ENCODE measurements around the gene TUBB6. TPM values are rescaled to one million over a fixed set of nuclear protein-coding genes. Genes with fewer than 3 reads are reported as not detected.

The TUBB6 gene
- total RNA-seq, 1 donor from 2014 or later, result 35.6 TPM

GRCh38 chr18:12325726-12326245, 17.7 kb downstream of the TUBB6 start:
- Mint-ChIP-seq H3K27ac (ENCODE audit: unreplicated experiment) (peak overlapping the region; percentile 17), H3K27me3 (ENCODE audit: unreplicated experiment) (peaks cover 2% of the 10 kb centered on the region), H3K9me3 (ENCODE audit: unreplicated experiment) (peaks cover 6% of the 10 kb centered on the region)

GRCh38 chr18:12326711-12327460, 18.8 kb downstream of the TUBB6 start:
- peak overlapping the region; percentile 33 for H3K27ac Mint-ChIP-seq (ENCODE audit: unreplicated experiment)
- no peak for TF ChIP-seq CTCF (IDR thresholded peaks at IDR 0.05; ENCODE audit: partially characterized antibody, unreplicated experiment)
- H3K4me1 Mint-ChIP-seq (ENCODE audit: low read depth, unreplicated experiment), result peaks cover 3% of the 10 kb centered on the region
- H3K4me3 Mint-ChIP-seq (ENCODE audit: unreplicated experiment), result no peak overlapping the region
- peaks cover 3% of the 10 kb centered on the region for H3K27me3 Mint-ChIP-seq (ENCODE audit: unreplicated experiment)
- peaks cover 4% of the 10 kb centered on the region for H3K36me3 Mint-ChIP-seq (ENCODE audit: unreplicated experiment)
- DNase-seq, result no peak
- peaks cover 6% of the 10 kb centered on the region for H3K9me3 Mint-ChIP-seq (ENCODE audit: unreplicated experiment)

More at GRCh38 chr18:12325726-12326245, 17.7 kb downstream of the TUBB6 start:
- DNase-seq, result no peak
- no peak overlapping the region for H3K4me3 Mint-ChIP-seq (ENCODE audit: unreplicated experiment)
- H3K36me3 Mint-ChIP-seq (ENCODE audit: unreplicated experiment), result peaks cover 4% of the 10 kb centered on the region
- peaks cover 10% of the 10 kb centered on the region for H3K4me1 Mint-ChIP-seq (ENCODE audit: low read depth, unreplicated experiment)
- TF ChIP-seq CTCF (IDR thresholded peaks at IDR 0.05; ENCODE audit: partially characterized antibody, unreplicated experiment), result no peak

GRCh38 chr18:12327510-12328178, 19.6 kb downstream of the TUBB6 start:
- no peak overlapping the region for H3K4me3 Mint-ChIP-seq (ENCODE audit: unreplicated experiment)
- DNase-seq, result peak; percentile 91
- H3K4me1 Mint-ChIP-seq (ENCODE audit: low read depth, unreplicated experiment), result peaks cover 3% of the 10 kb centered on the region
- peak; percentile 83 for TF ChIP-seq CTCF (IDR thresholded peaks at IDR 0.05; ENCODE audit: partially characterized antibody, unreplicated experiment)
- peaks cover 4% of the 10 kb centered on the region for H3K36me3 Mint-ChIP-seq (ENCODE audit: unreplicated experiment)
- H3K27me3 Mint-ChIP-seq (ENCODE audit: unreplicated experiment), result peaks cover 3% of the 10 kb centered on the region
- H3K27ac Mint-ChIP-seq (ENCODE audit: unreplicated experiment), result peak overlapping the region; percentile 62
- peaks cover 6% of the 10 kb centered on the region for H3K9me3 Mint-ChIP-seq (ENCODE audit: unreplicated experiment)

GRCh38 chr18:12328179-12328823, 20.3 kb downstream of the TUBB6 start:
- DNase-seq, result no peak
- H3K27me3 Mint-ChIP-seq (ENCODE audit: unreplicated experiment), result peaks cover 3% of the 10 kb centered on the region
- peaks cover 3% of the 10 kb centered on the region for H3K4me1 Mint-ChIP-seq (ENCODE audit: low read depth, unreplicated experiment)
- H3K4me3 Mint-ChIP-seq (ENCODE audit: unreplicated experiment), result no peak overlapping the region
- H3K27ac Mint-ChIP-seq (ENCODE audit: unreplicated experiment), result peak overlapping the region; percentile 62
- H3K9me3 Mint-ChIP-seq (ENCODE audit: unreplicated experiment), result peaks cover 6% of the 10 kb centered on the region
- no peak for TF ChIP-seq CTCF (IDR thresholded peaks at IDR 0.05; ENCODE audit: partially characterized antibody, unreplicated experiment)
- H3K36me3 Mint-ChIP-seq (ENCODE audit: unreplicated experiment), result peaks cover 4% of the 10 kb centered on the region
